Measurements from ENCODE around the gene CES2. TPM values are rescaled to one million over a fixed set of nuclear protein-coding genes. Genes with fewer than 3 reads are reported as not detected.

CES2 gene
- total and polyA plus RNA-seq, 2 of the 8 experiments (the other 6 are each of a cell fraction or from before 2014, with no cell fraction given), result 8.6 to 14.7 TPM

- Histone ChIP-seq H3K27me3 (replicated peaks in 1 of 4; ENCODE audit: control insufficient read depth in 3 of 4, extremely low read depth in 1 of 4, insufficient read depth in 3 of 4, low read length in 3 of 4) (peaks cover 9 to 31% (median 29%) of the 10 kb centered on the region in 4 experiments), H4K91ac (replicated peaks; ENCODE audit: insufficient read length, low read length) (no peak overlapping the region), H2BK15ac (ENCODE audit: low read length) (no peak overlapping the region), H3K14ac (ENCODE audit: insufficient read length) (no peak overlapping the region), H3K79me1 (ENCODE audit: low read depth, low read length) (no peaks in the 10 kb centered on the region), H3K27ac (ENCODE audit: low read depth, low read length) (no peak overlapping the region), H3K18ac (ENCODE audit: extremely low read depth, low read length) (no peak overlapping the region), H3K9ac (replicated peaks in 1 of 4; ENCODE audit: extremely low read depth in 1 of 4, low read depth in 3 of 4, low read length in 3 of 4) (no peak overlapping the region), H3K4me2 (ENCODE audit: insufficient read depth in 1 of 2, low read depth in 2 of 2, low read length in 2 of 2) (no peak overlapping the region), H2BK120ac (replicated peaks; ENCODE audit: low read depth, low read length) (no peak overlapping the region), H2AK5ac (ENCODE audit: low read depth, low read length) (no peak overlapping the region), H3K4me1 (replicated peaks in 1 of 4; ENCODE audit: control insufficient read depth in 3 of 4, insufficient read depth in 4 of 4, low read length in 3 of 4) (peaks cover 0 to 3% (median under 1%) of the 10 kb centered on the region in 4 experiments; a peak in 2 of 7 replicates), H2AFZ (ENCODE audit: low read length) (no peak overlapping the region), H3K4ac (replicated peaks; ENCODE audit: insufficient read length, low read depth, low read length) (no peak overlapping the region), H2BK12ac (ENCODE audit: low read depth, low read length) (no peak overlapping the region), H3K79me2 (ENCODE audit: control insufficient read depth in 1 of 2, insufficient read depth in 2 of 2, low read length in 2 of 2) (no peaks in the 10 kb centered on the region), H2BK5ac (ENCODE audit: low read depth, low read length) (no peak overlapping the region), H4K20me1 (replicated peaks in 1 of 2; ENCODE audit: control insufficient read depth in 1 of 2, insufficient read depth in 2 of 2, low read length in 2 of 2) (no peaks in the 10 kb centered on the region), H3K23ac (ENCODE audit: insufficient read length) (no peak overlapping the region), H4K5ac (ENCODE audit: insufficient read length, low read depth, low read length) (no peak overlapping the region), H3K23me2 (ENCODE audit: low read depth, low read length) (peaks cover 2% of the 10 kb centered on the region; the same call in 1 of the 2 replicates), H3K9me3 (ENCODE audit: insufficient read depth in 2 of 2, low read depth in 1 of 2, low read length in 1 of 2) (no peaks in the 10 kb centered on the region), H3K36me3 (ENCODE audit: control insufficient read depth in 2 of 4, insufficient read depth in 4 of 4, low read length in 3 of 4) (no peaks in the 10 kb centered on the region), H3K56ac (replicated peaks; ENCODE audit: insufficient read length, low read depth, low read length) (no peak overlapping the region), H3K4me3 (ENCODE audit: extremely low read depth in 1 of 4, insufficient read depth in 2 of 4, low read depth in 3 of 4, low read length in 4 of 4) (no peak overlapping the region), H4K8ac (ENCODE audit: extremely low read depth, insufficient read depth, low read length) (no peak overlapping the region), H2BK20ac (ENCODE audit: low read length) (no peak overlapping the region; the same call in 1 of the 2 replicates)
- WGBS, 2 experiments (ENCODE audit: extremely low coverage in 1 of 2, insufficient coverage in 1 of 2, insufficient read length in 1 of 2, insufficient replicate concordance in 2 of 2, low coverage in 1 of 2, low lambda C conversion rate in 2 of 2, missing lambda C conversion rate in 1 of 2), result 90% methylated on average over 7 of the region's 7 CpGs; no CpG with 5 or more reads in 1 of the 2 experiments
- ChIA-PET POLR2A (ENCODE audit: partially characterized antibody) (interaction anchor here (0.6 to 0.7 kb wide), 2 partner anchors 158 to 234 kb away, joined by 3 to 4 read pairs; no protein-coding TSS in a partner anchor), CTCF (ENCODE audit: partially characterized antibody) (interaction anchor here (0.6 to 3.4 kb wide), 18 partner anchors 8 to 338 kb away, joined by 3 to 18 read pairs (median 4); partner anchors contain the start of genes B3GNT9, CES3, ELMO3 and EXOC3L1)
- DNase-seq (ENCODE audit: low read depth in 1 of 2, low spot score in 2 of 2) (no peak), FAIRE-seq (no peak)
- TF ChIP-seq RXRA (IDR thresholded peaks at IDR 0.05; ENCODE audit: insufficient read depth, low read depth, low read length) (no peak), POLR2A (IDR thresholded peaks at IDR 0.05; ENCODE audit: control extremely low read depth in 1 of 2, low read depth in 2 of 2, low read length in 2 of 2) (no peak), GABPA (IDR thresholded peaks at IDR 0.05; ENCODE audit: borderline replicate concordance, insufficient read depth, low read length) (no peak), HDAC6 (IDR thresholded peaks at IDR 0.05; ENCODE audit: low read depth, low read length) (no peak), SIRT6 (IDR thresholded peaks at IDR 0.05; ENCODE audit: low read length) (no peak), TCF12 (IDR thresholded peaks at IDR 0.05; ENCODE audit: low read depth, low read length) (no peak), TAF1 (IDR thresholded peaks at IDR 0.05; ENCODE audit: low read depth, low read length) (no peak), MAX (IDR thresholded peaks at IDR 0.05) (no peak), SUZ12 (IDR thresholded peaks at IDR 0.05; ENCODE audit: low read length) (no peak), YY1 (IDR thresholded peaks at IDR 0.05; ENCODE audit: low read depth, low read length) (no peak), KDM1A (IDR thresholded peaks at IDR 0.05; ENCODE audit: borderline replicate concordance, low read length) (no peak), TAF7 (optimal IDR thresholded peaks at IDR 0.05; ENCODE audit: borderline replicate concordance, low read depth, low read length) (no peak), SIX5 (IDR thresholded peaks at IDR 0.05; ENCODE audit: low read depth, low read length) (no peak), RBBP5 (IDR thresholded peaks at IDR 0.05; ENCODE audit: borderline replicate concordance, low read depth, low read length) (no peak)
Measured at GRCh38 chr16:66952430-66953110, 17.3 kb downstream of the CES2 start.

Measured in H1 (cell line).